Measurements from ENCODE around the gene XPNPEP1. TPM values are rescaled to one million over a fixed set of nuclear protein-coding genes. Genes with fewer than 3 reads are reported as not detected.

The XPNPEP1 gene
- total RNA-seq, 1 donor from 2014 or later, result 35.7 TPM

- Histone ChIP-seq H3K36me3 (no peaks in the 10 kb centered on the region), H3K4me3 (no peak overlapping the region), H3K9me3 (replicated peaks) (no peaks in the 10 kb centered on the region), H3K27me3 (ENCODE audit: low read depth) (no peaks in the 10 kb centered on the region), H3K4me1 (peaks cover 97% of the 10 kb centered on the region), H3K27ac (replicated peaks) (peak overlapping the region; percentile 84)
- intact Hi-C loops (cut with micrococcal nuclease), result loop anchor here (5.0 kb wide), 1 partner anchor 108 kb away; the partner anchor contains the start of gene ADD3
- no peak for TF ChIP-seq CTCF (IDR thresholded peaks at IDR 0.05; ENCODE audit: borderline replicate concordance)
- no peak for DNase-seq
Measured at GRCh38 chr10:109899356-109900331, 23.7 kb downstream of the XPNPEP1 start.

GRCh38 chr10:109898666-109899355, 24.5 kb downstream of the XPNPEP1 start:
- intact Hi-C loops (cut with micrococcal nuclease), result loop anchor here (5.0 kb wide), 1 partner anchor 108 kb away; the partner anchor contains the start of gene ADD3
- Histone ChIP-seq H3K36me3 (no peaks in the 10 kb centered on the region), H3K4me1 (peaks cover 97% of the 10 kb centered on the region), H3K27me3 (ENCODE audit: low read depth) (no peaks in the 10 kb centered on the region), H3K4me3 (no peak overlapping the region), H3K9me3 (replicated peaks) (no peaks in the 10 kb centered on the region), H3K27ac (replicated peaks) (peak overlapping the region; percentile 84)
- peak; percentile 44 for DNase-seq
- TF ChIP-seq CTCF (IDR thresholded peaks at IDR 0.05; ENCODE audit: borderline replicate concordance), result no peak

GRCh38 chr10:109898007-109898406, 25.3 kb downstream of the XPNPEP1 start:
- no peaks in the 10 kb centered on the region for H3K36me3 ChIP-seq
- H3K4me3 ChIP-seq, result no peak overlapping the region
- TF ChIP-seq CTCF (IDR thresholded peaks at IDR 0.05; ENCODE audit: borderline replicate concordance), result no peak
- H3K27me3 ChIP-seq (ENCODE audit: low read depth), result no peaks in the 10 kb centered on the region
- peaks cover 97% of the 10 kb centered on the region for H3K4me1 ChIP-seq
- no peaks in the 10 kb centered on the region for H3K9me3 ChIP-seq (replicated peaks)
- intact Hi-C loops (cut with micrococcal nuclease), result loop anchor here (5.0 kb wide), 1 partner anchor 109 kb away; the partner anchor contains the start of gene ADD3
- peak overlapping the region; percentile 84 for H3K27ac ChIP-seq (replicated peaks)
- DNase-seq, result no peak

- DNase-seq, result no peak
- Histone ChIP-seq H3K27ac (replicated peaks) (peak overlapping the region; percentile 84), H3K27me3 (ENCODE audit: low read depth) (no peaks in the 10 kb centered on the region), H3K4me1 (peaks cover 99% of the 10 kb centered on the region), H3K9me3 (replicated peaks) (no peaks in the 10 kb centered on the region), H3K36me3 (peaks cover 7% of the 10 kb centered on the region), H3K4me3 (no peak overlapping the region)
- intact Hi-C loops (cut with micrococcal nuclease), result loop anchor here (5.0 kb wide), 1 partner anchor 111 kb away; the partner anchor contains the start of gene ADD3
- TF ChIP-seq CTCF (IDR thresholded peaks at IDR 0.05; ENCODE audit: borderline replicate concordance), result no peak
Measured at GRCh38 chr10:109895848-109896247, 27.5 kb downstream of the XPNPEP1 start.

- peak overlapping the region; percentile 84 for H3K27ac ChIP-seq (replicated peaks)
- no peaks in the 10 kb centered on the region for H3K27me3 ChIP-seq (ENCODE audit: low read depth)
- H3K4me3 ChIP-seq, result peak overlapping the region; percentile 10
- peaks cover 97% of the 10 kb centered on the region for H3K4me1 ChIP-seq
- peak; percentile 74 for DNase-seq
- peaks cover 10% of the 10 kb centered on the region for H3K36me3 ChIP-seq
- no peak for TF ChIP-seq CTCF (IDR thresholded peaks at IDR 0.05; ENCODE audit: borderline replicate concordance)
- intact Hi-C loops (cut with micrococcal nuclease), result loop anchor here (5.0 kb wide), 1 partner anchor 112 kb away; the partner anchor contains the start of gene ADD3
- H3K9me3 ChIP-seq (replicated peaks), result no peaks in the 10 kb centered on the region
Measured at GRCh38 chr10:109895095-109895818, 28.1 kb downstream of the XPNPEP1 start.
